GM18858 (cell line): ENCODE results near the gene KRT15.

Experiments used
- ATAC-seq: cut with Tn5 transposase; IDR thresholded peaks from one replicate; pipeline ENCODE4 v1.9.1; 2021; ENCODE audit not compliant: unreplicated experiment

Gene KRT15

DNA sequence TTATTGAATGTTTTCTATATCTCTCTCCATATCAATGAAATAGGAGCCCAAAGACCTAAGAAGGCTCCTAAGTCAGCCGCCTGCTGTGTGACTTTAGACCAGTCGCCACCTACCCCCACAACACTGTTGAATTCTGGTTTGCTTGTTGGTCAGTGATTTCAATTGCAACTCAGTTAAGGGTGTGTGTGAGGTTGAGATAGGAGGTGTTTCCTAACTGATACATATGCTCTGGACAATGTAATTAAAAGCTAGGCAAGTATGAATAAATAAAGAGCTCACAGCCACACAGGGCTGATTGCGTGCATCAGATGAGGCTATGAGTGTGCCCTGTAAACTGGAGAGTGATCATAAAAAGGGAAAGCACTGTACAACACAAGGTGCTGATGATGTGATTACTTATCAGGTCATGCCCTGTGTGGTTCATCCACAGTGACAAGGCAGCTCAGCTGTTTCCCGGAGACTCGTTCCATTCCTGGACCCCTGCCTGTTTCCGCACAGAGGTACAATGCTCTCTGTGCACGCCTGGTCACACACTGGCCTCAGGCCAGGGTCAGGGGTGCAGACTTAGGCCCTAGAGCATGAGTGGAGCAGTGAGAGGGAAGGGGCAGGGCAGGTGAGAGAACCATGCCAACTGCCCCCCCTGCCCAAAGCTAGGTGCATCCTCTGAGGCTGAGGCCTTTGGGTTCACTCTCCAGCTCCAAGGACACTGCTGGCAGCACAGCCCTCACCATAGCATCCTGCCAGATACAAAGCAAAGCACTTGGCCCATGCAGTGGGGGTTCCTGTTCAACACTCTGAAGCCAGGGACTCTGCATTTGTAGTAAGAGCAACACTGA is 34.5 kb downstream of the KRT15 start:
- ATAC-seq = no peak

DNA sequence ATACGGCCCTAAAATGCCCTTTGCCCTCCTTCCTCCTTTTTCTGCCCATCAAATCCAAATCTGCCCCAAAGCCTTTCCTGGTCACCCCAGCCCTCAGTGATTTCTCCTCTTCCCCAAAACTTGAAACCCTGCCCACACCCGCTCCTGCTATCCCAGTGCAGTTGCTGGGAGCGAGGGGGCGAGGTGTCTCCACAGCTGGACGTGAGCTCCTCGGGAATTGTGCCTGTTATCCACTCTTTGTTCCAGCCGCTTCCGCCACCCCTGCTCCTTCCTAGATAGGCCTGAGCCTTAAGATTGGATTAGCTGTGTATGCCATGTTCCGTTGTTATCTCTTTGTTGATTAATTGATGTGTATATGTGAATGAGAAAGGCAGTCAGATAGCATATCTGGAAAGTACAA is 35.2 kb downstream of the KRT15 start:
- no peak for ATAC-seq

DNA sequence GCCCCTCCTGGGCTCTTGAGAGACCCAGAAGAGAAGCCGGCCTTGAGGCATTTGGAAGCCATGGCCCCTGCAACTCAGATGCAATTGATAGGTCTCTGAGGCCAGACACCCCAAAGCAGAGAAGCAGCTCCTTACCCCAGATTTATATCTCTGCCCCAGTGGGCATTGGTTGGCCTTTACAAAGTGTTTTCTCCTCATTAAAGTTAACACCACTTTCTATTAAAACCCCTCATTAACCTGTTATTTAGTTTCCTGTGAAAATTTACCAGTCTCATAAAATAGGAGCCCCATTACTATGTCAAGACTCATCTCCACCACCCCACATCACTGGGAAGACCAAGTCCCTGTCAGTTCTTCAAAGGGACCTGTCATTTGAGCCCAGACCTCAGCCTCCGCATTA is 37.7 kb downstream of the KRT15 start, which contains the start of gene KRT35:
Gene KRT35 (minus strand): TSS at position 116 of the 400 bp plus-strand sequence. CDS start 54 bp downstream, at position 62.
- ATAC-seq = no peak

DNA sequence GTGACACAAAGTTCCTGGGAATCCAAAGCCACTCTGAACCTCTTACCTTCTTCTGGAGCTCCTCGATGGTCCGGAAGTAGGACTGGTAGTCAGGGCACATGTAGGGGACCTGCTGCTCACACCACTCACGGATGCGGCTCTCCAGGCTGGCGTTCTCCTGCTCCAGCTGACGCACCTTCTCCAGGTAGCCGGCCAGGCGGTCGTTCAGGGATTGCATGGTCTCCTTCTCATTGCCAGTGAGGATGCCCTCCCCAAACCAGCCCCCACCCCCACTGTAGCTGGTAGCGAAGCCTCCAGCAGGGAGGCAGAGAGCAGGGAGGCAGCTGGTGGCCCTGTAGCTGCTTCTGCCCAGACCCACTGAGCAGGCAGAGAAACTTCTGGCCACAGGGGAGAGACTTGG is 38.1 kb downstream of the KRT15 start:
- ATAC-seq = no peak

DNA sequence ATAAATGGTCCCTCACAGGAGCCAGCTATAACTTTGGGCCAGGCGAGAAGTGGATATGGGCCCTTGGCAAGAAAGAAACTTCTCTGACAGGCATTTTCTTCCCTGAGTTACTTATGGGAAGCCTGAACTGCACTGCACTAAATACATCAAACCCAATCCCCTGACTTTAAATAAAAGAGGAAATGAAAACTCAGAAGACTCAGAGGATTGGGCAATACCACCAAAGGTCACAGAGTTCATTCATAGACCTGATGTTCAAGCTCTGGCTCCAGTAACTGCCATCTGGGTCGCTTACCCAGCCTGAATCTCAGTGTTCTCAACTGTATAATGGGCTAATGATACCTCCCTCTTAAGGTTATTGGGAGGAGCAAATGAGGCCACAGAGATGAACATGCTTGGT is 38.6 kb downstream of the KRT15 start:
- ATAC-seq = no peak

DNA sequence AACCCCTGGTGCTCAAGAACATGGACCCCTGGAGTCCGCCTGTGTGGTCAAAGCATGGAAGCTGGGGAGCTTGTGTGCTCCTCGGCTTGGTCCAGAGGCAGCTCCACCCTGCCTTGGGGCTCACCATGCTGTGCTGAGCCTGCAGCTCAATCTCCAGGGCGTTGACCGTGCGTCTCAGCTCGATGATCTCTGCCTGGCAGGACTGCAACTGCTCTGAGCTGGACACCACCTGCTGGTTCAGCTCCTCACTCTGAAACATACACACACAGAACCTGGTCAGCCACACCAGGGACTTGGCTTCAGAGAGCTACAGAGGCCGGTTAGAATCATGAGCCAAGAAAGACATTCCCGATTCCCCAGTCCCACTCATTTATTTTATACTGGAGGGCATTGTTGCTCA is 40.5 kb downstream of the KRT15 start:
- no peak for ATAC-seq

DNA sequence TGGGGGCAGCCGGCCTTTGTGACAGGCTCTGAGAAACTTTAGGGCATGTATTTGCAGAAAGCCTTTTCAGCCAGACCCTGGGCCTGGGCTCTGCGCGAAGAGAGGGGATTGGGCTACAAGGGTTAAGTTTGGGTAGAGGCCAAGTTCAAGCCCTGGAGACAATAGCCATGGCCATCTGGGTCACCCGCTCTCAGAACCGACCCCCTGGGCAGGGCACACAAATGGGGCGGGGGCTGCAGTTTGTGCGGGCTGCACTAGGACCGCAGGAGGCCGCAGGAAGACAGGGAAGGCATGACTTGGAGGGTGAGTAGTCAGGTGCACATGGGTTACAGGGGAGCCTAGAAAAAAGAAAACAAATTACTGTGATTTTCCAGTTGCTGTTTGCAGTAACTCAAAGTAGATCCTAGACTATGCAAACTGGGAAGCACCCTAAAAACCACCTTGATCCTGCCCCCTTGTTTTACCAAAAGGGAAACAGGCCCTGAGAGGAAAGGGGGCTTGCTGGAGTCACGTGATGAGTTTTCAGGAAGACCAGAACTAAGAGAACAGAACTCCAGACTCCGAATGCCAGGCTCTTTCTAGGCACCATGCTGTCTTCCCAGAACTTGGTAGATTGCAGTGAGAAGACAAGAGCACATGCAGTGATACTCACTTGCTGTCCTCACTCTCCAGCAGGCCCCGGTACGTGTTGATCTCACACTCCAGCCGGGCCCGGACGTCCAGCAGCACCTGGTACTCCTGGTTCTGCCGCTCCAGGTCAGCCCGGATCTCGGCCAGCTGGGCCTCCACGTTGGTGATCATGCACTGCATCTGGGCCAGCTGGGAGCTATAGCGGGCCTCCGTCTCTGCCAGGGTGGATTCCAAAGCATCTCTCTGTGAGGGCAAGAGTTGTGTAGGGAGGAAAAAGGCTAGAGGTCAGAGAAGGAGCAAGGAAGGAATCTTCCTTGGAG is 41.5 kb downstream of the KRT15 start:
- ATAC-seq = no peak

DNA sequence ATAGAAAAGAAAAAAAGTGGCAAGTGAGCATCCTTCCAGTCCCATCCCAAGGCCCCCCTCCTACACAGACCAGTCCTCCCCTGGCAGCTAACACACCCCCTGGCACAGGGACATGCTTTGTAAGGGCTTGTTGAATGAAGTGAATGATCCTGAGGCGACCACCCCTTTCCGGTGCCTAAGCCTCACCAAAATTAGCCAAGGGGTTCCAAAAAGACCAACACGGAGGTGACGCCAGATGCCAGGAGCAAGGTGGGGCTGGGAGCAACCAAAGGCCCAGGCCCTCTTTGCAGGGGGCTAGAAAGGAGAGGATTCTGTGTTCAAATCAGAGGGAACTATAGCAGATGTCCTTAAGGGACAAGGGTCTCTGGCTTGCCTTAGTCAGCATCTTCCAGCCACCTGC is 43.3 kb downstream of the KRT15 start:
- no peak for ATAC-seq

DNA sequence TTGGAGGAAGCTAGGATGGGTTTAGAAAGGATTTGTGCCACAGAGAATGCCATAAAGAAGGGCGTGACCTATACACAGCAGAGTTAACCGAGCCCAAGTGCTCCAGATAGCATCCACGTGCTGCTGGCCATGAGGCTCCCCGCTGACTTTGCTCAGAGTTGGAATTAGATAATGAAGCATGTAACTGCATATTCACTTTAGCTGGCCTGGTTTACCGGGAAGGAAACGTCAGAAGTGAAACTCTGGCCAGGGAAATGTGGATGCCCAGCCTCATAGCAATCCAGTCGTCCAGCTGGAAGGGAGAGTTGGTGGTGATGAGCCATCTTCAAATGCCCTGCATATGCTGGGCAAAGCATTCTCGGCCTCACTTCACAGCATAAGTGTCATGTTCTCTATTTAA is 43.8 kb downstream of the KRT15 start:
- no peak for ATAC-seq

DNA sequence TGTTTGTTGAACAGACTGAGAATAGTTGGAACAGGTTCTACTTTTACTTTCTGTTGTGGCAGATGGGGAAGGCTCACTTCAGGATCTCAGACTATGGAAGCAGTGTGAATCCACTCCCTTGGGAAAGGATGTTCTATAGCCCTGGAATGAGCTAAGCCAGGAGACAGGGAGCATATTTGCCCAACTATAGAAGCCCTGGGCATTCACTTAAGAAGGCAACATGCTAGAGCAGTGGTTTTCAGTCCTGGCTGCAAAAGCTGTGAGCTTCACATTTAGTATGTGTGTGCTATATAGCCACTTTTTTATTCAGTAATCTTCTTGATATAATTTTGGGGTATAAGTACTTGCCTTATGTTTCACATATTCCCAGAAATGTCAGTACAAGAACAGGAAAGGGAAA is 50.3 kb downstream of the KRT15 start:
- ATAC-seq = no peak

DNA sequence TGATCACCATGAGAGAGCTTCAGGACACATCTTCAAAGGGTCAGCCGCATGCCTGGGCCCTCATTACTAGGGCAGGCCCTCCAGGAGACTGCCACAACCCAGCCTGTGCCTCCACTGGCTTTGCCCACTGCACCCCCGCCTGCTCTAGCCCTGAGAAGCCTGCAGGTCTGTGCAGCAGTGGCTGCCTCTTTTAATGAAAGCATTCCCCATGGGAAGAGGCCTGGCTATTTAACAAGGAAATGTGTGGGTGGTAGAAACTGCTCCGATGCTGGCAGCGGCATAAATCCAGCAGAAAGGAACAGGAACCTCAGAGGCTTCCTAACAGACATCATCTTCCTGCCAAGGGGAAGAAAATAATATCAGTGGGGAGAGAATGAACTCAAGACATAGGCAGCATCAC is 51.1 kb downstream of the KRT15 start:
- no peak for ATAC-seq

DNA sequence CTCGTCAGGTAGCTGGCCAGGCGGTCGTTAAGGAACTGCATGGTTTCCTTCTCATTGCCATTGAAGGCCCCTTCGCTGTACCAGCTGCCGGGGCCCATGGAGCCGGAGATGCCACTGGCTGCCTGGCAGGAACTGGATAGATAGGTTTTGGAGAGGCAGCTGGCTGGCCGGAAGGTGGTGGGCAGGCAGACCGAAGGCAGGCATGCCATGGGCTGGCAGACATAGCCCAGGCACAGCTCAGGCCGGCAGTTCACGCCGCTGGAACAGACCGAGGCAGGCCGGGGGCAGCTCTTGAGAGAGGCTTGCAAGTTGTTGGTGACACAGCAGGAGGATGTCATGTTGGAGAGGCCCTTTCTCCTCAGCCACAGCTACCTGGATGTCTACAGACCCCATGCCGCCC is 51.7 kb downstream of the KRT15 start, which contains the start of gene KRT32:
Gene KRT32 (minus strand): TSS at position 399 of the 400 bp plus-strand sequence. CDS start 61 bp downstream, at position 338.
- no peak for ATAC-seq

DNA sequence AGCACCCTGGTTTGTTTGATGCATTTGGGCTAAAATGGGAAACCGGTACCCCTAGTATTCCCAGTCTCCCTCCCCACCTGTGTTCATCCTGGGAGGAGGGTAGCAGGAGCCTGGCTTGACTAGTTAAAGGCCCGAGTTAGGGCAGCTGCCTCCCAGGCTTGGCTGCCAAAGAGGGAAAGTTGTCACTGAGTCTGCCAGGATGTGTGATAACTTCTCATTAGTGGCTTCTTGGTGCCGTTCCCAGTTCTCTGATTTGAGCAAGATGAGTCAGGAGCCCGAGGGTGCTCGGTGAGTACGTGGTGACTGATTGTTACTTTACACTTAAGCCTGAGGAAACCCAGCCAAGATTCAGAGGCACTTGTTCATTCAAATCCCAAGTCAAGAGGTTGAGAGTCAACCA is 54.0 kb downstream of the KRT15 start:
- ATAC-seq = no peak

DNA sequence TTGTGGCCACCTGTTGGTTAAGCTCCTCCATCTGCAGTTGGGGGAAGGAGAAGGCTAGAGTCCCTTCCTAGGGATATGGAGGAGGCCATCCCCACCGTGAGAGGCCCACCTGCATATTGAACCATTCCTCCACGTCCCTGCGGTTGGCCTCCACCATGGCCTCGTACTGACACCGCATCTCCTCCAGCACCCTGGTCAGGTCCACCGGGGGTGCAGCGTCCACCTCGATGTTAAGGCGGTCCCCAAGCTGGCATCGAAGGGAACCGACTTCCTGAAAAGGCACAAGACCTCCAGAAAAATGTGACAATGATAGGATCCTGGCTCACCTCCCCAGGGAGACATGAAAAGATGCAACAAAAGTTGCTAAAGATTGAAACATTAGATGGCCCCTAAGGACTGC is 54.5 kb downstream of the KRT15 start:
- no peak for ATAC-seq

DNA sequence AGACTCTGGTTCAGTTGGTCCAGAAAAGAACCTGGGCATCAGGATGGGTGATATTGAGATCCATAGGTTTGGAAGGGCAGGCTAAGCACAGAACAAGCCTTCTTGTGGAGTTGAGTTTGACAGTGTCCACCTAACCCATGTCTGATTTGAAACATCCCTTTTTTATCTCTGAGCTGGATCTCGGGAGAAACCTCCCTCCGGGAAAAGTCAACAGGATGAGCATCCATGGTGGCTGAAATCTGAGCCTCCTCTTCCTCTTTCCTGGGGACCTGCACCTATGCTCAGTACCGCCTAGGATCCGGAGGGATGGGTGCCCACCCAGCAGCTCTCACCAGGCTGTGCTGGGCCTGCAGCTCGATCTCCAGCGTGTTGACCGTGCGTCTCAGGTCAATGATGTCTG is 54.9 kb downstream of the KRT15 start:
- no peak for ATAC-seq
